GM12878 (cell line): ENCODE measurements around the gene SSR2. TPM values are rescaled to one million over a fixed set of nuclear protein-coding genes. Genes with fewer than 3 reads are reported as not detected.

Source experiments
- ATF7 ChIP-seq: fragments of 450-650 bp; IDR thresholded peaks from 2 replicates; pipeline ENCODE4 v1.6.1; 2016; ENCODE audit warnings: low read depth, mild to moderate bottlenecking
- BACH1 ChIP-seq: fragments of 450-650 bp; IDR thresholded peaks from 2 replicates; pipeline ENCODE4 v1.6.1; 2017; ENCODE audit warnings: mild to moderate bottlenecking, borderline replicate concordance
- BRCA1 ChIP-seq: IDR thresholded peaks from 2 replicates; pipeline ENCODE4 v1.6.1; 2011; ENCODE audit warnings: low read depth, low read length, improper control_type of control experiment
- ETV6 ChIP-seq, 2 experiments: fragments of 450-650 bp in 1 of 2; IDR thresholded peaks in 1 of 2; conservative IDR thresholded peaks in 1 of 2; 2 replicates each; pipeline ENCODE4 v1.6.1; 2014; ENCODE audit warnings: antibody characterized with exemption in 1 of 2, borderline replicate concordance in 1 of 2, low read depth in 1 of 2, mild to moderate bottlenecking in 1 of 2, moderate library complexity in 1 of 2
- HDAC6 ChIP-seq: fragments of 200-600 bp; sonication (generic); IDR thresholded peaks from one replicate; pipeline ENCODE4 v1.8.0; 2017; ENCODE audit warnings: antibody characterized with exemption; ENCODE audit not compliant: unreplicated experiment
- IRF4 ChIP-seq: IDR thresholded peaks from 2 replicates; pipeline ENCODE4 v1.6.1; 2011; ENCODE audit warnings: low read depth, low read length
- LARP7 ChIP-seq: fragments of 450-650 bp; IDR thresholded peaks from 2 replicates; pipeline ENCODE4 v1.6.1; 2017; ENCODE audit warnings: mild to moderate bottlenecking
- RFX5 ChIP-seq: IDR thresholded peaks from 2 replicates; pipeline ENCODE4 v1.6.1; 2011; ENCODE audit warnings: low read depth, low read length, improper control_type of control experiment
- SIX5 ChIP-seq: IDR thresholded peaks from 2 replicates; pipeline ENCODE4 v1.6.1; 2011; ENCODE audit warnings: mild to moderate bottlenecking, low read depth, low read length, moderate library complexity; ENCODE audit not compliant: severe bottlenecking
- SP1 ChIP-seq: IDR thresholded peaks from one replicate; pipeline ENCODE4 v1.6.1; 2011; ENCODE audit warnings: low read depth, low read length
- ZNF274 ChIP-seq: IDR thresholded peaks from one replicate; pipeline ENCODE4 v1.8.0; 2011; ENCODE audit not compliant: insufficient read length, insufficient read depth
- ZZZ3 ChIP-seq: IDR thresholded peaks from 2 replicates; pipeline ENCODE4 v1.6.1; 2011; ENCODE audit warnings: low read depth; ENCODE audit not compliant: control insufficient read depth, insufficient read length
- polyA plus RNA-seq, 11 experiments: library from polyadenylated mRNA; depleted of rRNA in 4 of 11; unstranded in 6 of 11; stranded (reverse) in 5 of 11; fragments of >200 nt; fragmentation: Nextera tagmentation in 4 of 11; fragmentation: Illumina TruSeq in 1 of 11; extraction: Ambion mirVana in 4 of 11; extraction: Trizol in 1 of 11; gene quantifications; 1 replicate in 1 of 11; 2 replicates in 10 of 11; pipeline versions ENCODE4 v1.2.1 to v1.2.3, GENCODE V29; 2011 to 2016; ENCODE audit warnings: inconsistent platforms in 2 of 11, missing spikeins in 2 of 11, low read depth in 1 of 11
- total RNA-seq, 4 experiments: library from RNA; depleted of rRNA in 3 of 4; stranded (reverse); fragments of >200 nt in 3 of 4; fragmentation: Illumina TruSeq in 1 of 4; extraction: Trizol in 1 of 4; gene quantifications; 2 replicates each; pipeline versions ENCODE4 v1.2.1 to v1.2.3, GENCODE V29; 2013 to 2021
- TF ChIP-seq, protein P1 (sequence below): fragments of 450-650 bp; formaldehyde crosslinking; IDR thresholded peaks from 2 replicates; pipeline ENCODE4 v1.4.0; 2022; ENCODE audit warnings: mild to moderate bottlenecking, moderate library complexity
- TF ChIP-seq, protein P2 (sequence below): fragments of 450-650 bp; IDR thresholded peaks from 2 replicates; pipeline ENCODE4 v1.6.1; 2016; ENCODE audit warnings: mild to moderate bottlenecking
- TF ChIP-seq, protein P3 (sequence below): fragments of 150-350 bp; IDR thresholded peaks from 2 replicates; pipeline ENCODE4 v1.6.1; 2014; ENCODE audit warnings: mild to moderate bottlenecking, low read depth, low read length
- TF ChIP-seq, protein P4 (sequence below): IDR thresholded peaks from 2 replicates; pipeline ENCODE4 v1.6.1; 2012; ENCODE audit warnings: low read depth, low read length, improper control_type of control experiment
- TF ChIP-seq, protein P5 (sequence below): fragments of 450-650 bp; formaldehyde crosslinking; IDR thresholded peaks from 2 replicates; pipeline ENCODE4 v1.4.0; 2020; ENCODE audit warnings: mild to moderate bottlenecking, moderate library complexity

SSR2 gene
- total and polyA plus RNA-seq, 10 of the 15 experiments (the other 5 are each of a cell fraction or from before 2014, with no cell fraction given): 207 to 553 (median 315) TPM

DNA sequence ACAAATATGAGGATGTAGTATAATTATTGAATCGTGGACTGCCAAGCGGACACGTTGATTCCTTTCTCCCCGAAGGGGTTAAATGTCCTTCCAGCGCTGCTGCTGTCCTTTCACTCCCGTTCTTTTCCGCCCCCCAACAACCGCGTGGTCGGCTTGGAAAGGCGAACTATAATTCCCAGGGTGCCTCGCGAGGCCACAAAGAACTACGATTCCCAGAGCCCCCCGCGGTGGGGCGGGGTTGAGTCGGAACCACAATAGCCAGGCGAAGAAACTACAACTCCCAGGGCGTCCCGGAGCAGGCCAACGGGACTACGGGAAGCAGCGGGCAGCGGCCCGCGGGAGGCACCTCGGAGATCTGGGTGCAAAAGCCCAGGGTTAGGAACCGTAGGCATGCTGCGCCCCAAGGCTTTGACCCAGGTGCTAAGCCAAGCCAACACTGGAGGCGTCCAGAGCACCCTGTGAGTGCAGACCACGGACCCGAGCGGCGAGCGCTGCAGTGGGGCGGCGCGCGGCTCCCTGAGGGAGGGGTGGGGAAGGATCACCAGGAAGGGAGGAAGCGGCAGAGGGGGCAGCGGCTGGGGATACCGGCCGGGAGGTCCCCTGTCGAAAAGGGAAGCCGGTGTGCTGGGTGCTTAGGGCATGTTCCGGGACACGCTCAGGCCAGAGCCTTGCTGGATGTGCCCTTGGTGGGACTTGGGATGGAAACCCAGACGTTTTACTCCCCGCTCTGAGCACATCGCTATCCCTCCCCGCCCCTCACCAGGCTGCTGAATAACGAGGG, 33.9 kb upstream of the SSR2 start, which contains the start of gene LAMTOR2 (continued):
- no peak for TF ChIP-seq RFX5
- TF ChIP-seq ZNF274: no peak
- TF ChIP-seq HDAC6: no peak
- TF ChIP-seq, protein P1, sequence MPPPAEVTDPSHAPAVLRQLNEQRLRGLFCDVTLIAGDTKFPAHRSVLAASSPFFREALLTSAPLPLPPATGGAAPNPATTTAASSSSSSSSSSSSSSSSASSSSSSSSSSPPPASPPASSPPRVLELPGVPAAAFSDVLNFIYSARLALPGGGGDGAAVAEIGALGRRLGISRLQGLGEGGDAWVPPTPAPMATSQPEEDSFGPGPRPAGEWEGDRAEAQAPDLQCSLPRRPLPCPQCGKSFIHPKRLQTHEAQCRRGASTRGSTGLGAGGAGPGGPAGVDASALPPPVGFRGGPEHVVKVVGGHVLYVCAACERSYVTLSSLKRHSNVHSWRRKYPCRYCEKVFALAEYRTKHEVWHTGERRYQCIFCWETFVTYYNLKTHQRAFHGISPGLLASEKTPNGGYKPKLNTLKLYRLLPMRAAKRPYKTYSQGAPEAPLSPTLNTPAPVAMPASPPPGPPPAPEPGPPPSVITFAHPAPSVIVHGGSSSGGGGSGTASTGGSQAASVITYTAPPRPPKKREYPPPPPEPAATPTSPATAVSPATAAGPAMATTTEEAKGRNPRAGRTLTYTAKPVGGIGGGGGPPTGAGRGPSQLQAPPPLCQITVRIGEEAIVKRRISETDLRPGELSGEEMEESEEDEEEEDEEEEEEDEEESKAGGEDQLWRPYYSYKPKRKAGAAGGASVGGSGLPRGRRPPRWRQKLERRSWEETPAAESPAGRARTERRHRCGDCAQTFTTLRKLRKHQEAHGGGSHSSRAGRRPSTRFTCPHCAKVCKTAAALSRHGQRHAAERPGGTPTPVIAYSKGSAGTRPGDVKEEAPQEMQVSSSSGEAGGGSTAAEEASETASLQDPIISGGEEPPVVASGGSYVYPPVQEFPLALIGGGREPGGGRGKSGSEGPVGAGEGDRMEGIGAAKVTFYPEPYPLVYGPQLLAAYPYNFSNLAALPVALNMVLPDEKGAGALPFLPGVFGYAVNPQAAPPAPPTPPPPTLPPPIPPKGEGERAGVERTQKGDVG: no peak
- no peak for TF ChIP-seq ETV6 (conservative IDR thresholded peaks at IDR 0.05 in 1 of 2, IDR thresholded peaks at IDR 0.05 in 1 of 2; ENCODE audit: borderline replicate concordance in 1 of 2, low read depth in 1 of 2)
- TF ChIP-seq IRF4: 0 out of 2 replicates have a peak, but pooled peaks have one; percentile 4
- peak; percentile 99 for TF ChIP-seq SIX5
- no peak for TF ChIP-seq ZZZ3
- TF ChIP-seq, protein P2, sequence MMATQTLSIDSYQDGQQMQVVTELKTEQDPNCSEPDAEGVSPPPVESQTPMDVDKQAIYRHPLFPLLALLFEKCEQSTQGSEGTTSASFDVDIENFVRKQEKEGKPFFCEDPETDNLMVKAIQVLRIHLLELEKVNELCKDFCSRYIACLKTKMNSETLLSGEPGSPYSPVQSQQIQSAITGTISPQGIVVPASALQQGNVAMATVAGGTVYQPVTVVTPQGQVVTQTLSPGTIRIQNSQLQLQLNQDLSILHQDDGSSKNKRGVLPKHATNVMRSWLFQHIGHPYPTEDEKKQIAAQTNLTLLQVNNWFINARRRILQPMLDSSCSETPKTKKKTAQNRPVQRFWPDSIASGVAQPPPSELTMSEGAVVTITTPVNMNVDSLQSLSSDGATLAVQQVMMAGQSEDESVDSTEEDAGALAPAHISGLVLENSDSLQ: no peak
- TF ChIP-seq ATF7: no peak
- TF ChIP-seq LARP7: peak; percentile 50; the same call in 1 of the 2 replicates
- TF ChIP-seq SP1: peak; percentile 61
- TF ChIP-seq, protein P3, sequence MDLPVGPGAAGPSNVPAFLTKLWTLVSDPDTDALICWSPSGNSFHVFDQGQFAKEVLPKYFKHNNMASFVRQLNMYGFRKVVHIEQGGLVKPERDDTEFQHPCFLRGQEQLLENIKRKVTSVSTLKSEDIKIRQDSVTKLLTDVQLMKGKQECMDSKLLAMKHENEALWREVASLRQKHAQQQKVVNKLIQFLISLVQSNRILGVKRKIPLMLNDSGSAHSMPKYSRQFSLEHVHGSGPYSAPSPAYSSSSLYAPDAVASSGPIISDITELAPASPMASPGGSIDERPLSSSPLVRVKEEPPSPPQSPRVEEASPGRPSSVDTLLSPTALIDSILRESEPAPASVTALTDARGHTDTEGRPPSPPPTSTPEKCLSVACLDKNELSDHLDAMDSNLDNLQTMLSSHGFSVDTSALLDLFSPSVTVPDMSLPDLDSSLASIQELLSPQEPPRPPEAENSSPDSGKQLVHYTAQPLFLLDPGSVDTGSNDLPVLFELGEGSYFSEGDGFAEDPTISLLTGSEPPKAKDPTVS: no peak
- TF ChIP-seq, protein P4, sequence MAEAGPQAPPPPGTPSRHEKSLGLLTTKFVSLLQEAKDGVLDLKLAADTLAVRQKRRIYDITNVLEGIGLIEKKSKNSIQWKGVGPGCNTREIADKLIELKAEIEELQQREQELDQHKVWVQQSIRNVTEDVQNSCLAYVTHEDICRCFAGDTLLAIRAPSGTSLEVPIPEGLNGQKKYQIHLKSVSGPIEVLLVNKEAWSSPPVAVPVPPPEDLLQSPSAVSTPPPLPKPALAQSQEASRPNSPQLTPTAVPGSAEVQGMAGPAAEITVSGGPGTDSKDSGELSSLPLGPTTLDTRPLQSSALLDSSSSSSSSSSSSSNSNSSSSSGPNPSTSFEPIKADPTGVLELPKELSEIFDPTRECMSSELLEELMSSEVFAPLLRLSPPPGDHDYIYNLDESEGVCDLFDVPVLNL: no peak
- TF ChIP-seq BACH1: no peak
- TF ChIP-seq, protein P5, sequence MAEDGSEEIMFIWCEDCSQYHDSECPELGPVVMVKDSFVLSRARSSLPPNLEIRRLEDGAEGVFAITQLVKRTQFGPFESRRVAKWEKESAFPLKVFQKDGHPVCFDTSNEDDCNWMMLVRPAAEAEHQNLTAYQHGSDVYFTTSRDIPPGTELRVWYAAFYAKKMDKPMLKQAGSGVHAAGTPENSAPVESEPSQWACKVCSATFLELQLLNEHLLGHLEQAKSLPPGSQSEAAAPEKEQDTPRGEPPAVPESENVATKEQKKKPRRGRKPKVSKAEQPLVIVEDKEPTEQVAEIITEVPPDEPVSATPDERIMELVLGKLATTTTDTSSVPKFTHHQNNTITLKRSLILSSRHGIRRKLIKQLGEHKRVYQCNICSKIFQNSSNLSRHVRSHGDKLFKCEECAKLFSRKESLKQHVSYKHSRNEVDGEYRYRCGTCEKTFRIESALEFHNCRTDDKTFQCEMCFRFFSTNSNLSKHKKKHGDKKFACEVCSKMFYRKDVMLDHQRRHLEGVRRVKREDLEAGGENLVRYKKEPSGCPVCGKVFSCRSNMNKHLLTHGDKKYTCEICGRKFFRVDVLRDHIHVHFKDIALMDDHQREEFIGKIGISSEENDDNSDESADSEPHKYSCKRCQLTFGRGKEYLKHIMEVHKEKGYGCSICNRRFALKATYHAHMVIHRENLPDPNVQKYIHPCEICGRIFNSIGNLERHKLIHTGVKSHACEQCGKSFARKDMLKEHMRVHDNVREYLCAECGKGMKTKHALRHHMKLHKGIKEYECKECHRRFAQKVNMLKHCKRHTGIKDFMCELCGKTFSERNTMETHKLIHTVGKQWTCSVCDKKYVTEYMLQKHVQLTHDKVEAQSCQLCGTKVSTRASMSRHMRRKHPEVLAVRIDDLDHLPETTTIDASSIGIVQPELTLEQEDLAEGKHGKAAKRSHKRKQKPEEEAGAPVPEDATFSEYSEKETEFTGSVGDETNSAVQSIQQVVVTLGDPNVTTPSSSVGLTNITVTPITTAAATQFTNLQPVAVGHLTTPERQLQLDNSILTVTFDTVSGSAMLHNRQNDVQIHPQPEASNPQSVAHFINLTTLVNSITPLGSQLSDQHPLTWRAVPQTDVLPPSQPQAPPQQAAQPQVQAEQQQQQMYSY (CRISPR knock-in tag): no peak
- TF ChIP-seq BRCA1: no peak
